ENCODE results near the gene DNAJB1.
"Not testable (repeated sequence)": the region's sequence is repeated elsewhere in the genome, so short reads cannot be mapped to it uniquely, and the experiment has no call there.

The DNAJB1 gene

DNA sequence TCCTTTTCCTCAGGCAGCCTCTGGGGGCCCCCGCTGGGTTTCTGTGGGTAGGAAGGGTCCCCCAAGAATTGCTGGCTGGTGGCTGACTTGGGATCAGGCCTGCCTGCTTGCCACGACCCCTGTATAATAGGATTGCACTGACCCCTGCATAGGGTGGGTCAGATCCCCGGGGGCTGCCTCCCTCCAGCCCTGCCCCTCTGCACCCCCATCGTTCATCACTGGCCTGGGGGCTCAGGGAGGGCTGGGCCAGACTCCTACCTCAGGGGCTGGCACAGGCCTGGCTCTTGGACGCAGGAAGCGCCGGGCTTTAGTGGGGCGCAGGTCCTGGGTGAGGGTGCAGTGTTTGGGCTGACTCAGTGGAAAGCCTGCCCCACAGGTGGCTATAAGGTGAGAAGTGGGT, 43.1 kb upstream of the DNAJB1 start:
- Histone ChIP-seq H3K9me3 (replicated peaks; ENCODE audit: low read length) (no peaks in the 10 kb centered on the region), H3K4me2 (ENCODE audit: low read length) (peak overlapping the region; percentile 63), H3K27me3 (ENCODE audit: control insufficient read depth, insufficient read depth, low read length) (no peaks in the 10 kb centered on the region), H3K9ac (ENCODE audit: low read depth, low read length) (peak overlapping the region; percentile 76), H3K4me3 (ENCODE audit: low read length) (no peak overlapping the region), H3K4me1 (ENCODE audit: control insufficient read depth, insufficient read depth, low read length) (peaks cover 53% of the 10 kb centered on the region), H3K36me3 (ENCODE audit: insufficient read depth, low read length) (peaks cover 12% of the 10 kb centered on the region)

DNA sequence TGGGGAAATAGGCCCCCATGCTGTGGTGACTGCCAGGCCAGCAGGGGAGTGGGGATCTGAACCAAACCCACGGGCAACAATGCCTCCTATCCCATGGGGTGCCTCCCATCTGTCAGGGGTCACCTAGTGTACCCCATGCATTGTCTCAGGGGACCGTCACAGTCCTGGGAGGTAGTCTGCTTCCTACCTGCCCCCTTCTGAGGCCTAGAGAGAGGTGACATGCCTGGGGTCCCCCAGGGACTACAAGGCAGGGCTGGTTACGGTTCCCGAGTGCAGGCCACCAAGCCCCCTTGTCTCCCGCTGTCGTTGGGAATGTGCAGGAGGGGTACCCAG, 42.5 kb upstream of the DNAJB1 start:
- Histone ChIP-seq H3K9ac (ENCODE audit: low read depth, low read length) (peak overlapping the region; percentile 76), H3K9me3 (replicated peaks; ENCODE audit: low read length) (no peaks in the 10 kb centered on the region), H3K4me2 (ENCODE audit: low read length) (no peak overlapping the region), H3K36me3 (ENCODE audit: insufficient read depth, low read length) (peaks cover 9% of the 10 kb centered on the region), H3K27me3 (ENCODE audit: control insufficient read depth, insufficient read depth, low read length) (no peaks in the 10 kb centered on the region), H3K4me3 (ENCODE audit: low read length) (no peak overlapping the region), H3K4me1 (ENCODE audit: control insufficient read depth, insufficient read depth, low read length) (peaks cover 57% of the 10 kb centered on the region)

DNA sequence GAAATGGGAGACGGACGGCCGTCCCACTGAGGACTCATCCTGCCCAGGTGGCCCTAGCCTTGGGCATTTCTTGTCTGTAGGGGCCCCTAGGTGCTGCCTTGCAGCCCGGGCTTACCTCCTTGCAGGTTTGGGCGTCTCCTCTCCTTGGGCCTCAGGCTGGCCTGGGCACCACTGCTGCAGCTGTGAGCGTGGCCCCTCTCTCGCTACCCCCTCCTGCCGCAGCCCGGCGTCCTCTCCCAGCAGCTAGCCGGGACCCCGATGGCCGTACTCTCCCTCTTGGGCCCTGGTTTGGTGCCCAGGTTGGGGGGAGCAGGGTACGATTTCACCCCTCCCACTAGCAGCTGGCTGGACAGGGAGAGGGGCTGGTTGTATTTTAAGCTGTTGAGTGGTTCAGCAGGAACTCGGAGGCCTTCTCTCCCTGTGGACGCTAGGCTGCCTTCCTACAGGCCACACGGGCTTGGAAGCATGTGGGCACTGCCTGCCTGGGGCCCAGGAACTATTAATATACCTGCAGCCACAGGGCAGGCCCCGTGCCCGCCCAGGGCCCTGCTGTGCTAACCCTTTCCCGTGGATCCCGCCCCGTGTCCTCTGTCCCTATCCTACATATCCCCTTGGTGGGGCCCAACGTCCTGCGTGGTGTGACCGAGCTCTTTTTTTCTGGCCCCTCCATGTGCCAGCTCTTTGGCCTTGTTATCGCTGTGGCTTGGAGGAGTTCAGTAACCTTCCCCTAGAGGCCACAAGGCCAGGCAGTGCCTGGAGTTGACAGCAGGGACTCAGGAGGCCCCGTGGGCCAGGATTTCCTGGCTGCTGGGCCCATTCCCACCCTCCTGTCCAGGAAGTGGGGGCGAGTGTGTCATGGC, 41.9 kb upstream of the DNAJB1 start:
- Histone ChIP-seq H3K36me3 (ENCODE audit: insufficient read depth, low read length) (peaks cover 4% of the 10 kb centered on the region), H3K27me3 (ENCODE audit: control insufficient read depth, insufficient read depth, low read length) (no peaks in the 10 kb centered on the region), H3K9ac (ENCODE audit: low read depth, low read length) (peak overlapping the region; percentile 76), H3K4me2 (ENCODE audit: low read length) (no peak overlapping the region), H3K4me1 (ENCODE audit: control insufficient read depth, insufficient read depth, low read length) (peaks cover 54% of the 10 kb centered on the region), H3K4me3 (ENCODE audit: low read length) (no peak overlapping the region), H3K9me3 (replicated peaks; ENCODE audit: low read length) (no peaks in the 10 kb centered on the region)

DNA sequence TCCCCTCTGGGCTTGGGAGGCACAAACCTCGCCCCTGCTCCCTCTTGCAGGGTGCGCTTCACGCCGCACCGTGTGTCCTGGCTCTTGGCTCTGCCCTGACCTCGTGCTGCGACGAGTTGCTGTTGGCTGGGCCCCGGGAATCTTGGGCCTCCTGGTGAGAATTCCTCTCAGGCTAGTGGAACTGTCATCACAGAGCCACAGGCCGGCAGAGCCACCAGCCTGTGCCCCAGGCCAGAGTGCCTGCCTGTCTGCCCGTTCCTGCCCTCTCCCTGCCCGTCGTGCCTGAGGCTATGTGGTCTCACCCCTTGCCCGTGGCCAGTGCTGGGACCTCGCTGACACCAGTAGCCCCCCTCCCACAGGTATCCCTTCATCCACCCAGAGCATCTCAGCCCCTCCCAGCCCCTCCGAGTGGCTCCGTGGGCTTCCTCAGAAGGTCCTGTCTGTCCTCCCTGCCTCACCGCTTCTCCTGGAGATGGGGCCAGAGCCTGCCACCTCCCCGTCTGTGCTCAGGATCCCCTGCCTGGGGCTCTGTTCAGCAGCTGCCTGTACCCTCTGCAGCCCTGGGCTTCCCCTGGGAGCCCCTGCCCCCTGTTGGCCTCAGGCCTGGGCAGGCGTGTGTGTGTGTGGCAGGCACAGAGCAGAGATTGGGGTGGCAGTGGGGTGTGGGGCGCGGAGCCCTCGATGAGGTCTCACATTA, 40.3 kb upstream of the DNAJB1 start:
- Histone ChIP-seq H3K27me3 (ENCODE audit: control insufficient read depth, insufficient read depth, low read length) (no peaks in the 10 kb centered on the region), H3K9me3 (replicated peaks; ENCODE audit: low read length) (no peaks in the 10 kb centered on the region), H3K9ac (ENCODE audit: low read depth, low read length) (no peak overlapping the region), H3K36me3 (ENCODE audit: insufficient read depth, low read length) (no peaks in the 10 kb centered on the region), H3K4me3 (ENCODE audit: low read length) (no peak overlapping the region), H3K4me2 (ENCODE audit: low read length) (no peak overlapping the region), H3K4me1 (ENCODE audit: control insufficient read depth, insufficient read depth, low read length) (peaks cover 48% of the 10 kb centered on the region)

DNA sequence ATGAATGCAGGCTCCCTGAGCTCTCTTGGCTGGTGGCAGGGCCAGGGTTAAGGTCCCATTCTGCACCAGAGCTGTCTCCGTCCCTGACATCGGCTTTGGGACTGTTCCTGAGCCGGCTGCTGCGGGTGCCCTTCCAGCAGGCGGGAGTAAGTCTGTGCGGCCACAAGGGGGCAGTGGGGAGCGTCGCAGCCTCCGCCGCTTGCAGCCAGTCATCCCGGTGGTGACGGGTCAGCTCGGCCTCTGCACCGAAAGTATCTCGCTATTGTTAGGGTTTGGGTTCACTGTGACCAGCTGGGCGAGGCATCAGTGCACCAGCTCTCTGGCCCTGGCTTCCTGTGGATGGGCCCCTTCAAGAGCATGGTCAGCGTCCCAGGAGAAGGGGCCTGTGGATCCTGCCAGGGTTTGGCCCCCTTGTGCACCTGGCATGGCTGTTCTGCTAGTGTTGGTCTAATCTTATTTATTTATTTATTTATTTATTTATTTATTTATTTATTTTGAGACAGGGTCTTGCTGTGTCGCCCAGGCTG, 38.5 kb upstream of the DNAJB1 start:
- H3K27me3 ChIP-seq (ENCODE audit: control insufficient read depth, insufficient read depth, low read length) = no peaks in the 10 kb centered on the region
- H3K36me3 ChIP-seq (ENCODE audit: insufficient read depth, low read length) = no peaks in the 10 kb centered on the region
- H3K9ac ChIP-seq (ENCODE audit: low read depth, low read length) = no peak overlapping the region
- H3K9me3 ChIP-seq (replicated peaks; ENCODE audit: low read length) = no peaks in the 10 kb centered on the region
- H3K4me1 ChIP-seq (ENCODE audit: control insufficient read depth, insufficient read depth, low read length) = peaks cover 30% of the 10 kb centered on the region
- H3K4me3 ChIP-seq (ENCODE audit: low read length) = peak overlapping the region; percentile 56
- peak overlapping the region; percentile 85 for H3K4me2 ChIP-seq (ENCODE audit: low read length)

DNA sequence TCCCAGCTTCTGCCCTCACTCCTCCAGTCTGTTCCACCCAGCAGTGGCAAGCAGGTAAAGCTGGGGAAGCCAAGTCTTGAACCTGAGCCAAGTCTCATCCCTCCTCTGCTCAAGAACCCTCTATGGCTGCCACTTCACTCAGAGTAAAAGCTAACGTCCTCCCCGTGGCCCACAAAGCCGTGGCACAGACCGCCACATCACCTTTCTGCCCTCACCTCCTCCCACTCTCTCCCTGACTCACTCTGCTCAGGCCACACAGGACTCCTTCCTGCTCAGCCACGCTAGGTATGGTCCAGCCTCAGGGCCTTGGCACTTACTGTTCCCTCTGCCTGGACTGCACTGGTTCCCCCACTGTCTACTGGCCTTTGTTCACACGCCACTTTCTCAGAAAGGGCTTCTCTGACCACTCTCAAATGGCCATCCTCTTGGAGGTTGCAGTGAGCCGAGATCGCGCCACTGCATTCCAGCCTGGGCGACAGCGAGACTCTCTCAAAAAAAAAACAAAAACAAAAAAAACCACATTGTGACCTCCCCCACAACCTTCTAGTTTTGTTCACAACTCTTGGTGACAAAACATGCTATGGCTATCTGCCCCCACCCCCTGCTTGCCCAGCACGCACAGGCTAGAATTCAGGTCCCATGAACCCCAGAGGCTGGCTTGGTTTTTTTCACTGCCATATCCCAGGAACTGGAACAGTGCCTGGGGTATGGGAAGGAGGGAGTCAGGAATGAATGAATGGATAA, 37.9 kb upstream of the DNAJB1 start:
- no peak overlapping the region for H3K4me3 ChIP-seq (ENCODE audit: low read length)
- no peaks in the 10 kb centered on the region for H3K36me3 ChIP-seq (ENCODE audit: insufficient read depth, low read length)
- H3K4me1 ChIP-seq (ENCODE audit: control insufficient read depth, insufficient read depth, low read length) = peaks cover 29% of the 10 kb centered on the region
- H3K9ac ChIP-seq (ENCODE audit: low read depth, low read length) = no peak overlapping the region
- H3K4me2 ChIP-seq (ENCODE audit: low read length) = peak overlapping the region; percentile 85
- H3K27me3 ChIP-seq (ENCODE audit: control insufficient read depth, insufficient read depth, low read length) = no peaks in the 10 kb centered on the region
- no peaks in the 10 kb centered on the region for H3K9me3 ChIP-seq (replicated peaks; ENCODE audit: low read length)

DNA sequence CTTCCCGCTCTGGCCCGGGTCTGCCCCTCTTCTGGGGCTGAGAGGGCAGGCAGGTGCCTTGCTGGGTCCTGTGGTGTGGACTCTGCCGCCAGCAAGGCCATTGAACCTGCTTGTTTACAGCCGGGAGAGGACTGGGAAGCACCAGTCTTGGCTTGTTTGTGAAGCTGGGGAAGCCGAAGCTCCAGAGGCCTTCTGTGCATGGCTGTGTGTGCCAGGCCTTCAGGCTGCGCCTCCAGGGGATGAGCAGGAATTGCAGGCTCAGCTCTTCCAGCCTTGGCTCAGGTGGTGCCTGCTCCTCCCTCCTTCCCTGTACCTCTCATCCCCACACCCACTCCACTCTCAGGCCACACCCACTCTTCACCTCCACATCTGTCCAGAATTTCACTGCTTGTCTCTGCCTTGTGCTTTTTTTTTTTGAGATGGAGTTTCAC, 36.2 kb upstream of the DNAJB1 start:
- Histone ChIP-seq H3K36me3 (ENCODE audit: insufficient read depth, low read length) (no peaks in the 10 kb centered on the region), H3K4me2 (ENCODE audit: low read length) (no peak overlapping the region), H3K4me1 (ENCODE audit: control insufficient read depth, insufficient read depth, low read length) (peaks cover 15% of the 10 kb centered on the region), H3K27me3 (ENCODE audit: control insufficient read depth, insufficient read depth, low read length) (no peaks in the 10 kb centered on the region), H3K4me3 (ENCODE audit: low read length) (no peak overlapping the region), H3K9me3 (replicated peaks; ENCODE audit: low read length) (no peaks in the 10 kb centered on the region), H3K9ac (ENCODE audit: low read depth, low read length) (no peak overlapping the region)

DNA sequence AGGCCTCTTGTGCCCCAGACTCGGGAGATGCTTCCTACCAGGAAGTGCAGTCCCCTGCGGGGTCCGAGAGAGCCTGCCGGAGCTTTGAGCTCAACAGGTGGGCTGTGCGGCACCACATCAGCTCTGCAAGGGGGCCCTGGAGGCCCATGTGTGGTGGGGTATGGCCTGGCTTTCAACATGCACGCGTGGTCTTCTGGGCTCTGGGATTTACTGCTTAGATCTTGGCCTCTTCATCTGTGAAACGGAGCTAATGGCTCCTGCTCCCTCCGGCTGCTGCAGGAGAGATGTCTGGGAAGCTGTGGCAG, 35.7 kb upstream of the DNAJB1 start:
- Histone ChIP-seq H3K9me3 (replicated peaks; ENCODE audit: low read length) (no peaks in the 10 kb centered on the region), H3K4me3 (ENCODE audit: low read length) (no peak overlapping the region), H3K27me3 (ENCODE audit: control insufficient read depth, insufficient read depth, low read length) (no peaks in the 10 kb centered on the region), H3K4me1 (ENCODE audit: control insufficient read depth, insufficient read depth, low read length) (peaks cover 15% of the 10 kb centered on the region), H3K4me2 (ENCODE audit: low read length) (no peak overlapping the region), H3K36me3 (ENCODE audit: insufficient read depth, low read length) (no peaks in the 10 kb centered on the region), H3K9ac (ENCODE audit: low read depth, low read length) (no peak overlapping the region)

DNA sequence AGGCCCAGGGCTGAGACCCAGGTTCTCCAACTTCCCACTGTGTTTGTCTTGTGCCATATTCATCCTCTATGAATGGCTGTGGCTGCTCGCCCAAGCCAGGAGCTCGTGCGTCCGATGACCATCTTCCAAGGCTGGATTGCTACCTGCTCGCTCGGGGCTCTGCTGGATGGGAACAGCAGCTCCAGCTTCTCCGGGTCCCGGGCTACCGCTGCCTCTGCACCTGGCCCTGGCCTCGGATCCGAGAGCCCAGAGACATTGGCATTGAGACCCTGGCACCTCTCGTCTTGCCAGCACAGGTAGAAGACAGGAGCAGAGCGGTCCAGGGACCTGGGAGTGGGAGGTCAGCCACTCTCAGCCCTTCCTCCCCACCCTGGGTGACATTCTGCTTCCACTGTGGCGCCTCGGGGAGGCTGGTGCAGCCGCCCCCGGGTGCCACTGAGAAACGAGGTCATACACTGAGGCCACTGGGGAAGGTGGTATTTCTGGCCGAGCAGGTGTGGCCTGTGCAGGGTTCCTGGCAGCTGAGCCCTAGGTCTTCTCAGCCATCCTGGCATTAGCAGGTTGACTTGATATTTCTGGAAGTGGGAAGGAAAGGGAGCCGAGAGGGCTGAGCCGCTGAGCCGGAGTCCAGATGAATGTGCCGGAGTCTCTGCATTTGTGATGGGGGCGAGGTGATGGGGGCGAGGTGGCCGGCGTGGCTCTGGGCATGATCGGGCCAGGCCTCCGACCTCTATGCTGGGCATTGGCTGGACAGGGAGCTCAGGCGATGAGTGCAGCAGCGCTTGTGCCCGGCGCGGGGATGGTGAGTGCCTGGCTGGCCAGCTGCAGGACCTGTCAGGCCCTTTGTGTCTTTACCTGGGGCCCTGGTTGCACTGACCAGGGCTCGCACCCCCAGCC, 35.1 kb upstream of the DNAJB1 start:
- Histone ChIP-seq H3K4me3 (ENCODE audit: low read length) (no peak overlapping the region), H3K9me3 (replicated peaks; ENCODE audit: low read length) (no peaks in the 10 kb centered on the region)

DNA sequence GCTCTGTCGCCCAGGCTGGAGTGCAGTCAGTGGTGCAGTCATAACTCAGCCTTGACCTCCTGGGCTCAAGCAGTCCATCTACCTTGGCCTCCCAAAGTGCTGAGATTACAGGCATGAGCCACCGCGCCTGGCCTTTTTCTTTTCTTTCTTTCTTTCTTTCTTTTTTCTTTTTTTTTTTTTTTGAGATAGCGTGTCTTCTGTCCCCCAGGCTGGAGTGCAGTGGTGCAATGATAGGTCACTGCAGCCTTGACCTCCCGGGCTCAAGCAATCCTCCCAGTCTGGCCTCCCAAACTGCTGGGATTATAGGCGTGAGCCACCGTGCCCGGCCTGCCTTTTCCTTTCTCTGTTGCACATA, 33.8 kb upstream of the DNAJB1 start:
- not testable (repeated sequence) for H3K9me3 ChIP-seq (replicated peaks; ENCODE audit: low read length); H3K4me3 ChIP-seq (ENCODE audit: low read length); H3K27me3 ChIP-seq (ENCODE audit: control insufficient read depth, insufficient read depth, low read length); H3K36me3 ChIP-seq (ENCODE audit: insufficient read depth, low read length); H3K9ac ChIP-seq (ENCODE audit: low read depth, low read length); H3K4me2 ChIP-seq (ENCODE audit: low read length)
- peaks cover 15% of the 10 kb centered on the region for H3K4me1 ChIP-seq (ENCODE audit: control insufficient read depth, insufficient read depth, low read length)

More for the DNA sequence above, 35.1 kb upstream of the DNAJB1 start:
- Histone ChIP-seq H3K27me3 (ENCODE audit: control insufficient read depth, insufficient read depth, low read length) (no peaks in the 10 kb centered on the region), H3K36me3 (ENCODE audit: insufficient read depth, low read length) (no peaks in the 10 kb centered on the region), H3K4me2 (ENCODE audit: low read length) (no peak overlapping the region), H3K4me1 (ENCODE audit: control insufficient read depth, insufficient read depth, low read length) (peaks cover 15% of the 10 kb centered on the region), H3K9ac (ENCODE audit: low read depth, low read length) (no peak overlapping the region)

Measured in skeletal muscle satellite cell (primary cell).